ENCODE measurements around the gene PDZRN3. TPM values are rescaled to one million over a fixed set of nuclear protein-coding genes. Genes with fewer than 3 reads are reported as not detected.

Gene PDZRN3
- total and polyA plus RNA-seq, 10 donors, result 1.5 to 5.5 (median 2.8) TPM

GRCh38 chr3:73653877-73654276 is 29.1 kb upstream of the PDZRN3 start:
- Histone ChIP-seq H3K4me3 (no peak overlapping the region), H3K9me3 (no peaks in the 10 kb centered on the region), H3K36me3 (no peaks in the 10 kb centered on the region), H3K4me1 (no peaks in the 10 kb centered on the region), H3K27me3 (replicated peaks in 1 of 7) (no peaks in the 10 kb centered on the region), H3K27ac (no peak overlapping the region)
- WGBS, 5 donors, result 59 to 87% (median 79%) methylated on average over 1 of the region's 1 CpG
- intact Hi-C loops (cut with DNase I; ENCODE audit: low total_unique reads), result no loop called here
- no peak for TF ChIP-seq POLR2A (IDR thresholded peaks at IDR 0.05)
- DNase-seq, result no peak

DNA sequence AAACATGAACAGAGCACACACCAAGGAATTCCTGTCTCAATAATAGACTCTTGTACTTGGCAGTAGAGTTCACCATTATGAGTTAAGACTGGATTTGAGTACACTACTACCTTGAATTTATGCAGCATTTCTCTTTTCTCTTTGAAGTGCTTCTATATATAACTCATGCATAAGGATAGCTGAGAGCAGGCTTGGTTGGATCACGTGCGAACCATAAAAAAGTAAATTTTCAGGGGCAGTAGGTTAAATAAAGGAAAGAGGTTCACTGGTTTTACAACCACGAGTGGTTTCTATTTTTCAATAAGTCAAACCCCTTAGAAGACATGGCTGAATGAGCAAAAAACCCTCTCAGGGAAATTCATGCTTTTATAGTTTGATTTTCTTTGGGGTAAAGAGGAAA is 28.6 kb upstream of the PDZRN3 start:
- TF ChIP-seq POLR2A (IDR thresholded peaks at IDR 0.05), result no peak
- TF ChIP-seq CTCF (IDR thresholded peaks at IDR 0.05 in 8 of 11, conservative IDR thresholded peaks at IDR 0.05 in 3 of 11), result no peak
- TF ChIP-seq POLR2AphosphoS5 (IDR thresholded peaks at IDR 0.05), result no peak
- intact Hi-C loops (cut with DNase I; ENCODE audit: low total_unique reads), result no loop called here
- Histone ChIP-seq H3K4me3 (no peak overlapping the region), H3K9me3 (no peaks in the 10 kb centered on the region), H3K27me3 (replicated peaks in 1 of 7) (no peaks in the 10 kb centered on the region), H3K36me3 (no peaks in the 10 kb centered on the region), H3K27ac (no peak overlapping the region), H3K4me1 (no peaks in the 10 kb centered on the region)
- no peak for DNase-seq
- WGBS, 5 donors, result 73 to 76% (median 75%) methylated on average over 3 of the region's 3 CpGs

DNA sequence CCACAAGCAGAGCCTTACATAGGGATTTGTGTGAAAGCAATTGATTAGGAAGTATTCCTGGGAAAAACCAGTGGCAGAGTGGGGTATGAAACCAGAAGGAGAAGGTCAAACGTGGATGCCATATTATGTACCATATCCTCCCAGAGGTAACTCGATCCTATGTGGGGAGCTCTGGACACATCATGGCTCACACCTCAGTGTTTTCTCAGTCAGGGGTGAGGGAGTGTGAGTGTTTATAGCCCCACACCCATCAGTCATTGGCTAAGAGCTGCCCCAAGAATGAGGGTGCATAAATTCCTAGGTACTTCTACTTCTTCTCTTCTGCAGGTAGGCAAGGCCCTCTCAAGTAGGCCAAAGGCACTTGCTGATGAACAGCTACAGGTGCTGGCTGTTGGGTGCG is 28.2 kb upstream of the PDZRN3 start:
- Histone ChIP-seq H3K27me3 (replicated peaks in 1 of 7) (no peaks in the 10 kb centered on the region), H3K9me3 (no peaks in the 10 kb centered on the region), H3K36me3 (no peaks in the 10 kb centered on the region), H3K27ac (no peak overlapping the region), H3K4me1 (no peaks in the 10 kb centered on the region), H3K4me3 (no peak overlapping the region)
- TF ChIP-seq POLR2AphosphoS5 (IDR thresholded peaks at IDR 0.05), result no peak
- no peak for TF ChIP-seq POLR2A (IDR thresholded peaks at IDR 0.05)
- no peak for TF ChIP-seq CTCF (IDR thresholded peaks at IDR 0.05 in 8 of 11, conservative IDR thresholded peaks at IDR 0.05 in 3 of 11)
- intact Hi-C loops (cut with DNase I; ENCODE audit: low total_unique reads), result no loop called here
- WGBS, 5 donors, result 65 to 93% (median 80%) methylated on average over 3 of the region's 3 CpGs
- DNase-seq, result no peak

GRCh38 chr3:73637042-73637441 is 12.3 kb upstream of the PDZRN3 start:
- no peaks in the 10 kb centered on the region for H3K27me3 ChIP-seq (replicated peaks in 1 of 7)
- H3K27ac ChIP-seq, result no peak overlapping the region
- H3K4me1 ChIP-seq, result no peaks in the 10 kb centered on the region
- H3K9me3 ChIP-seq, result no peaks in the 10 kb centered on the region
- no peak overlapping the region for H3K4me3 ChIP-seq
- no peak for DNase-seq
- intact Hi-C loops (cut with DNase I; ENCODE audit: low total_unique reads), result no loop called here
- no peaks in the 10 kb centered on the region for H3K36me3 ChIP-seq
- TF ChIP-seq CTCF (IDR thresholded peaks at IDR 0.05 in 8 of 11, conservative IDR thresholded peaks at IDR 0.05 in 3 of 11) (no peak), POLR2A (IDR thresholded peaks at IDR 0.05) (no peak), POLR2AphosphoS5 (IDR thresholded peaks at IDR 0.05) (no peak)

DNA sequence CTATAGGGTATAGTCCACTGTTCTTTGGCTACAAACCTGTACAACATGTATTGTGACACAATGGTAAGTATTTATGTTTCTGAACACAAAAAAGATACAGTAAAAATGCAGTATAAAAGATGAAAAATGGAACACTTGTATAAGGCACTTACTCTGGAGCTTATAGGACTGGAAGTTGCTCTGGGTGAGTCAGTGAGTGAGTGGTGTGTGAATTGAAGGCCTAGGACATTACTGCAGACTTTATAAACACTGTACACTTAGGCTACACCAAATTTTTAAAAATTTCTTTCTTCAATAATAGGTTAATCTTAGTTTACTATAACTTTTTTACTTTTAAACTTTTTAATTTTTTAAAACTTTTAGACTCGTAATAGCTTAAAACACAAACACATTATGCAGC is 10.5 kb upstream of the PDZRN3 start:
- no peak overlapping the region for H3K27ac ChIP-seq
- no peaks in the 10 kb centered on the region for H3K36me3 ChIP-seq
- DNase-seq, result no peak
- no peaks in the 10 kb centered on the region for H3K9me3 ChIP-seq
- H3K4me1 ChIP-seq, result no peaks in the 10 kb centered on the region
- intact Hi-C loops (cut with DNase I; ENCODE audit: low total_unique reads), result no loop called here
- WGBS, 5 donors, result 0 to 88% (median 0%) methylated on average over 1 of the region's 1 CpG
- TF ChIP-seq CTCF (IDR thresholded peaks at IDR 0.05 in 8 of 11, conservative IDR thresholded peaks at IDR 0.05 in 3 of 11), result no peak
- H3K4me3 ChIP-seq, result no peak overlapping the region
- H3K27me3 ChIP-seq (replicated peaks in 1 of 7), result no peaks in the 10 kb centered on the region
